ENCODE data around the gene ZNF672. TPM values are rescaled to one million over a fixed set of nuclear protein-coding genes. Genes with fewer than 3 reads are reported as not detected.
"Not testable (repeated sequence)": the region's sequence is repeated elsewhere in the genome, so short reads cannot be mapped to it uniquely, and the experiment has no call there.

The ZNF672 gene
- total RNA-seq, 1 donor from 2014 or later: 44.4 TPM

- Mint-ChIP-seq H3K9me3 (no peaks in the 10 kb centered on the region), H3K4me3 (no peak overlapping the region), H3K27me3 (ENCODE audit: low read depth) (peaks cover 16% of the 10 kb centered on the region), H3K27ac (ENCODE audit: unreplicated experiment) (no peak overlapping the region), H3K36me3 (ENCODE audit: low read depth) (no peaks in the 10 kb centered on the region), H3K4me1 (peaks cover 3% of the 10 kb centered on the region)
- no peak for DNase-seq (ENCODE audit: low read depth, low spot score)
- TF ChIP-seq CTCF (conservative IDR thresholded peaks at IDR 0.05): peak; percentile 26
Measured at GRCh38 chr1:248884632-248885295, 46.7 kb downstream of the ZNF672 start.

GRCh38 chr1:248885646-248886045 is 47.6 kb downstream of the ZNF672 start:
- Mint-ChIP-seq H3K4me1 (peaks cover 3% of the 10 kb centered on the region), H3K27ac (ENCODE audit: unreplicated experiment) (no peak overlapping the region), H3K27me3 (ENCODE audit: low read depth) (peaks cover 11% of the 10 kb centered on the region), H3K9me3 (no peaks in the 10 kb centered on the region), H3K4me3 (no peak overlapping the region), H3K36me3 (ENCODE audit: low read depth) (no peaks in the 10 kb centered on the region)
- TF ChIP-seq CTCF (conservative IDR thresholded peaks at IDR 0.05): no peak
- DNase-seq (ENCODE audit: low read depth, low spot score): no peak

GRCh38 chr1:248886237-248886895 is 48.3 kb downstream of the ZNF672 start:
- Mint-ChIP-seq H3K4me3 (no peak overlapping the region), H3K27me3 (ENCODE audit: low read depth) (peaks cover 13% of the 10 kb centered on the region), H3K9me3 (no peaks in the 10 kb centered on the region), H3K36me3 (ENCODE audit: low read depth) (no peaks in the 10 kb centered on the region), H3K4me1 (peaks cover 3% of the 10 kb centered on the region), H3K27ac (ENCODE audit: unreplicated experiment) (no peak overlapping the region)
- no peak for TF ChIP-seq CTCF (conservative IDR thresholded peaks at IDR 0.05)
- DNase-seq (ENCODE audit: low read depth, low spot score): no peak

- H3K9me3 Mint-ChIP-seq; H3K36me3 Mint-ChIP-seq (ENCODE audit: low read depth); H3K27ac Mint-ChIP-seq (ENCODE audit: unreplicated experiment); H3K4me1 Mint-ChIP-seq; H3K4me3 Mint-ChIP-seq; DNase-seq (ENCODE audit: low read depth, low spot score): not testable (repeated sequence)
- peaks cover 33% of the 10 kb centered on the region for H3K27me3 Mint-ChIP-seq (ENCODE audit: low read depth)
Measured at GRCh38 chr1:248889914-248890243, 51.9 kb downstream of the ZNF672 start.

GRCh38 chr1:248890549-248891498 is 52.8 kb downstream of the ZNF672 start:
- Mint-ChIP-seq H3K4me3 (no peak overlapping the region), H3K4me1 (no peaks in the 10 kb centered on the region), H3K27me3 (ENCODE audit: low read depth) (peaks cover 38% of the 10 kb centered on the region), H3K27ac (ENCODE audit: unreplicated experiment) (no peak overlapping the region), H3K36me3 (ENCODE audit: low read depth) (no peaks in the 10 kb centered on the region), H3K9me3 (no peaks in the 10 kb centered on the region)
- TF ChIP-seq CTCF (conservative IDR thresholded peaks at IDR 0.05): no peak
- DNase-seq (ENCODE audit: low read depth, low spot score): no peak
